GM21390 (cell line): Measurements from ENCODE around the gene XAGE3.
"Not testable (repeated sequence)": the region's sequence is repeated elsewhere in the genome, so short reads cannot be mapped to it uniquely, and the experiment has no call there.

Experiments used
- ATAC-seq: cut with Tn5 transposase; IDR thresholded peaks from one replicate; pipeline ENCODE4 v1.9.1; 2021; ENCODE audit not compliant: unreplicated experiment

Gene XAGE3, protein sequence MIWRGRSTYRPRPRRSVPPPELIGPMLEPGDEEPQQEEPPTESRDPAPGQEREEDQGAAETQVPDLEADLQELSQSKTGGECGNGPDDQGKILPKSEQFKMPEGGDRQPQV

DNA sequence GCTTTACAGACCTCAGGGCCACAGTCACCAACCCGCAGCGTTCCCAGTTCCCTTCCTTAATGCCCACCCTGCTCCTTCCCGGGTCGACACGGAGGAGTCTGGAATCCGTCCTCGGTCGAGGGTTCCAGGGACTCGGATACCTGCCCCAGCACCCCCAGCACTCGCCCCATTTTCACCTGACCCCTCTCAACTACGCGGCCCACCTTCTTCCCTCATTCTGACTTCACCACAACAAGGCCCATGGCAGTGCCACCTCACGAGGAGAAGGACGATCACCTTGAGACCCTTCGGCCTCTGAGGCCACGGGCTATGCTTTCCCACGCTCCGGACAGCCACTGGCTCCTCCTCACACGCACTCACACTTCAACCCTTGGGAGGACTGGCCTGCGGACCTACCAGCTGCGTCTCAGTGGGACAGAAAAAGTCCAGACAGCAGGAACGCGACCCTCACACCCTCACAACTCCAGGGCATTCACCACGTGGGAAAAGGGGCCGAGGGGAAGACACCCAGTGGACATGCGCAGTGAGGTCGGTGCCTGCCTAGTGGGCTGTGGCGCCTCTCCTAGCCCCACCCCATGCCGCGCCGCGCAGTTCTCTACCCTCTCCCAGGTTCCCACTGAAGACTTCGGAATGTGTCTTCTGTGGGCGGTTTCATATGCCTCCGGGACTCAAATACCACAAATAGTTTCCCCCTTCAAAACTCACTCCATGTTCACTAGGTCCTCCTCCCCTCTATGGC lies at the start of gene XAGE3:
TSS of gene XAGE3 (minus strand) at position 474 of the 739 bp plus-strand sequence. CDS start 950 bp downstream, outside the sequence.
- ATAC-seq: no peak

DNA sequence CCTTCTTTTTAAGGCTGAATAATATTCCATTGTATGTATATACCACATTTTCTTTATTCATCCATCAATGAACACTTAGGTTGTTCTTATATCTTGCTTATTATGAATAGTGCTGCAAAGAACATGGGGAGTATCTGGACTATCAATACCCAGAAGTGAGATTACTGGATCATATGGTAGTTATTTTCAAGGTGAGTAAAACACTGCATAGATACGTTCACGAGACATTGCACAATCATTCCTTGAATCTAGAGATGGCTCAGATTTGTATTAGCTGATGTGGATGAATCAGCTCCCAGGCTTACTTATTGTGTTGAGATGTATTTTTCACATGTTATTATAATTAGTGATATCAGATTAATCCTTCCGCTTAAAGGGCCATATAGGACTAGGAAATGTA lies 46.8 kb upstream of the XAGE3 start:
- not testable (repeated sequence) for ATAC-seq

DNA sequence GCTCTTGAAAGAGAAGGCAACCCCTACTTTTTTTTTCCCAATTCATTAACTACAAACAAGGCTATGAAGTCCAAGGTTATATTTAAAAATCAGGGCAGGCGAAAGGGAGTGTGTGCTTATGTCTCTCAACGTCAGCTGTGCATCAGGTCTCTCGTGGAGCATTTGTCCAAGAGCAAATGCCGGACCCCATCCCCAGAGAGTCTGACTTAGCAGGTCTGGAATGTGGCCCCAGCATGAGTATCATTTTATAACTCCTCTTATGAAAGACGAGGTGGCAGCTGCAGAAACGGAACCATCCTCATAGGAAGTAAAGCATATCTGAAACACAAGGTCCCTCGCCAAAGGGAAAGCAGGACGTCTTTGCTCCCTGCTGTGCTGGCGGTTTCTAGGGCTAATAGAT lies 45.8 kb upstream of the XAGE3 start:
- not testable (repeated sequence) for ATAC-seq

DNA sequence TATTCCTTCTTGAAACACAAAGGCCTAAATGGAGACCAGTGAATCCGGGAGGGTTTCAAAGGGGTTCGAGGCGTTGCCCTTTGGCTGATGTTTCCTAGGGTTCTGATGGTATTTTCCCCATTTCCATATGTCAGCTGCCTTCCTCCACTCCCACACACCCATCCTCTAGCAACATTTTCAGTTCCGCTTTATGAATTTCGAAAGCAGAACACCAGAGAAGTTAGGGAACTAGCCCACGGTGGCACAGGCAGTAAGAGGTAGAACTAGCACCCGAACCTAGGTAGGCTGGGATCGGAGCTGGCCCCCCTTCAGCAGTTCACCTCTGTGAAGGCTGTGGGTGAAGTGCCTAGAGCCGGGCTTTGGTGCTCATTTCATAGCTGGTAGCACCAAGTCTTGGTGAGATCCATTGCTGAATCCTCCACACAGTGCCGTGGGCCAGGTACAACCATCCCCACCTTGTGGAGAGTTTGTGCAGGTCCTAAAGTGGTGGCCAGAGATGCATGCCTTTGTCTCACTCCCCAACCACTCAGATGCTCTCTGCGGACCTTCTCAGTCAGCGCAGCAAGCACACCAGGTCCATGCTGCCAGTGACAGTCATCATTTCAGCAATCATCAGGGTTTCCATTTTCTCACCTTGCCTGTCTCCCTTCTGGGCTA lies 41.6 kb upstream of the XAGE3 start:
- ATAC-seq: not testable (repeated sequence)

DNA sequence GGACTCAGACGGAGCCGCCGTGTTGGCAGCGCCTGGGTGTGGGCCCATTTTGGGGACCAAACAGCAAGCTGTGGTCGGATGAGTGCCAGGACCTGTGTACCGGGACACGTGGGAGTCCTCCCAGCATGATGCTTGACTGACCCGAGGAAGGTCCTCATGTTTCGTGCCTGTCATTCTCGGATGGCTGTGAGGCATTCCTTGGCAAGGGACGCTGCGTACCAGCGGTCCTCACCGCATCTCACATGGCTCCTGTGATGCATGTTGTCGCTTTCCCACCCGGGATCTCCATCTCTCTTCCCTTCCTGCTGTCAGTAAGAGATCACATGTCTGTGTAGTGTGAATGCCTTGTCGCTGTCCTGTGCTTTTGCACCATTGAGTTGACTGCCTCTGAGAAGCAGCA lies 40.0 kb upstream of the XAGE3 start:
- not testable (repeated sequence) for ATAC-seq

- ATAC-seq: not testable (repeated sequence)
These were observed 39.3 kb upstream of the XAGE3 start for GRCh38 chrX:52907137-52907536.

- ATAC-seq: not testable (repeated sequence)
These were observed 38.2 kb upstream of the XAGE3 start for GRCh38 chrX:52906072-52906471.

DNA sequence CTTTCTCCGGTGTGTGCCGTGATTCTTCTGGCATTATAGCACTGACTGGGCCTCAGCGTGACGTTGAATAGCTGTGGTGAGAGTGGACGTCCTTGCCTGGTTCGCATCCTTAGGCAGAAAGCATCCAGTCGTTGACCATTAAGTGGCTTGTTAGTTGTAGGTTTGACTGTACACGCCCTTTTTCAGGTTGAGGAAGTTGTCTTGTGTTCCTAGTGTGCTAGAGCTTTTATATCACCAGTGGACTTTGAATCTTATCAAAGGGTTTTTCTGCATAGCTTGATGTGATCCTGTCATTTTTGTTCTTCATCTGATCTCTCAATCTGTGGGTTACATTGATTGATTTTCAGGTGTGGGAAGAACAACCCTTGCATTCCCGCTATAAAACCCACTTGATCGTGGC lies 37.6 kb upstream of the XAGE3 start:
- not testable (repeated sequence) for ATAC-seq

GRCh38 chrX:52896855-52897709 lies 29.2 kb upstream of the XAGE3 start, which contains the start of gene FAM156B:
Gene FAM156B, plus strand, starts transcription at chrX:52897330. Its CDS starts 9,896 bp downstream, at chrX:52907226.
- ATAC-seq: peak; percentile 90

DNA sequence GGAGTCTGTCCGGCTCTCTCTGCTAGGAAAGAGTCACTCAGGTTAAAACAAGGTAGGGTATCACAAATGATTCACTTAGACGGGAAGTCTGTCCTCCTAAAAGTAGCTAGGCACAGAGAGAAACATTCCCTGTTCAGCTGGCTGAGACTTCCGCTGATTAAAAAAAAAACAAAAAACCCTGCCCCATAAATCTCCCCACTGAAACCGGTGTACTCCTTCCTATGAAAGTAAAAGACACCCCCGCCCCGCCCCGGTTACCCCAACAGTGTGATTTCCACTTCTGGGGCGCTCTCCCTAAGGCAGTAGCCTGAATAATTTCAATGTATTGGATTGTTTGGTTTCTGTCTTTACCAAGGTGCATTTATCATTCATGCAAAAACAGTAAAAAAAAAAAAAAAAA lies 28.6 kb upstream of the XAGE3 start:
- peak; percentile 30 for ATAC-seq

GRCh38 chrX:52888090-52888489 lies 20.2 kb upstream of the XAGE3 start:
- not testable (repeated sequence) for ATAC-seq

DNA sequence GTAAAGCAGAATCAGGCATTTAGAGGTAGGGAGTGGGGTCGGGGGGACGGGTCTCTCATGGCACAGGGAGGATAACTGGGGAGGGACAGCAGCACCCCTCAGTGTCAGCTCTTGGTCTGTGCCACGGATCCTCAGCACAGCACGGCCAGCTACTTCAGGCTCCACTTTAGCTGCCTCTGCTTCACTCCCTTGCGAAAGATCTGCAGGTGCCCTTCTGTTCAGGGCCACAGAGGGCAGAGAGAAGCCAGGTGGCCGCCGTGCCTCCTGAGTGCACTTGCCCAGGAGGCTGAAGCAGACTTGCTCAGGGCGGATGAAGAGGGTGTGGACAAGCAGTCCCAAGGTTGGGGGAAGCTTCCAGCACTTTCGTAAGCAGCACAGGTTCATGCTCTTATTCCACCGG lies 19.6 kb upstream of the XAGE3 start:
- ATAC-seq: not testable (repeated sequence)

DNA sequence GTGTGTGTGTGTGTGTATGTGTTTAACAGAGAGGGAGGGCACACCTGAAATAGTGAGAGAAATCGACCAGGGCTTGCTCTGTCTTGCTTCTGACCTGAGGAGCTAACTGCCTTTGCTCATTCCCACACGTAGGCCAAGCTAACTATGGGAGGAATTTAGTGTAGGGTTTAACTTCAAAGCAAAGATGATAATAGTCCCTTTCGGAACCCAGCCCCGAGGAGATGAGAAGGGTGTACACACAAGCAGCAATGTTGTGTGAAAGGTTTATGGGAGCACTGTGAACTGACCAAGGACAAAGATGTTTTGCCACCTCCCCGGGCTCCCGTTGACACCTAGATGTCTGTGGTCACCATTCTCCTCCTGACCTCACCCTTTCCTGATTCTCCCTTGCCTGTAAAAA lies 8.5 kb upstream of the XAGE3 start:
- ATAC-seq: not testable (repeated sequence)

GRCh38 chrX:52875436-52875835 lies 7.6 kb upstream of the XAGE3 start:
- ATAC-seq: not testable (repeated sequence)

GRCh38 chrX:52874661-52875060 lies 6.8 kb upstream of the XAGE3 start:
- ATAC-seq: no peak

DNA sequence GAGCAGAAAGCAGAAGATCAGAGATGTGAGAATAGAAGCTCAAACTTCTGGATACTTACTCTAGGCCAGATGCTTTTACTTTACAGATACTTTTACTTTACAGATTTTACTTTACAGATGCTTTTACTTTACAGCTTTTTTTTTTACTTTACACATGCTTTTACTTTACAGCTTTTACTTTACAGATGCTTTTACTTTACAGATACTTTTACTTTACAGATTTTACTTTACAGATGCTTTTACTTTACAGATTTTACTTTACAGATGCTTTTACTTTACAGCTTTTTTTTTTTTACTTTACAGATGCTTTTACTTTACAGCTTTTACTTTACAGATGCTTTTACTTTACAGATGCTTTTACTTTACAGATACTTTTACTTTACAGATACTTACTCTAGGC lies 5.9 kb upstream of the XAGE3 start:
- ATAC-seq: not testable (repeated sequence)

- ATAC-seq: no peak
These were observed 2.2 kb upstream of the XAGE3 start for GRCh38 chrX:52870046-52870445.

DNA sequence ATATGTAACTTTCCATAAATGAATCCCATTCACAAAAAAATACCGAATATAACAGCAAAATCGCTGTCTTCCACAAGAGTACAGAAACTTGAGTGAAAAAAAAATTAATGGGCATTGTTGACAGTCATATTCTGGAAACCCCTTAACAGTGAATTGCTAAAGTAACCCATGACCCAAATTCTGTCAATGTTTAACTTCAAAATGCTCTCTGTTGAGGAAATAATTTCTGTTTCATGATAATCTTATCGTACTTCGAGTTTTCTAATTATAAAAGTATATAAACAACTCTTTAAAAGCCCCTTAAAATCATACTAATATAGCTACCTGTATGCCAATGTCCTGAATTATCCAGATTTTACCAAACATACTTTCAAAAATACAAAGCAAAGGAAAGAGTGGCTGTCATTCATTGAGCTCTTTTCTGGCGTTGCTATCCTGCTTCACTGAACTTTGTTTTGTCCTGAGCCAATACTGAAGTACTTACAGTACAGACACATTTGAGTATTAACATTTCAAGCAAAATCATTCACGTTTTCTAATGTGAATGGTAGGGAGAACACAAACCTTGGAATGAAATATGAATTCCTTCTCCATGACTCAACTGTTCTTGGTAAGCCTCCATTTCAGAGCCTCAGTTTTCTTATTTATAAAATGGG lies 2.4 kb downstream of the XAGE3 start:
- no peak for ATAC-seq

- ATAC-seq: not testable (repeated sequence)
These were observed 10.8 kb downstream of the XAGE3 start for GRCh38 chrX:52856991-52857525.

DNA sequence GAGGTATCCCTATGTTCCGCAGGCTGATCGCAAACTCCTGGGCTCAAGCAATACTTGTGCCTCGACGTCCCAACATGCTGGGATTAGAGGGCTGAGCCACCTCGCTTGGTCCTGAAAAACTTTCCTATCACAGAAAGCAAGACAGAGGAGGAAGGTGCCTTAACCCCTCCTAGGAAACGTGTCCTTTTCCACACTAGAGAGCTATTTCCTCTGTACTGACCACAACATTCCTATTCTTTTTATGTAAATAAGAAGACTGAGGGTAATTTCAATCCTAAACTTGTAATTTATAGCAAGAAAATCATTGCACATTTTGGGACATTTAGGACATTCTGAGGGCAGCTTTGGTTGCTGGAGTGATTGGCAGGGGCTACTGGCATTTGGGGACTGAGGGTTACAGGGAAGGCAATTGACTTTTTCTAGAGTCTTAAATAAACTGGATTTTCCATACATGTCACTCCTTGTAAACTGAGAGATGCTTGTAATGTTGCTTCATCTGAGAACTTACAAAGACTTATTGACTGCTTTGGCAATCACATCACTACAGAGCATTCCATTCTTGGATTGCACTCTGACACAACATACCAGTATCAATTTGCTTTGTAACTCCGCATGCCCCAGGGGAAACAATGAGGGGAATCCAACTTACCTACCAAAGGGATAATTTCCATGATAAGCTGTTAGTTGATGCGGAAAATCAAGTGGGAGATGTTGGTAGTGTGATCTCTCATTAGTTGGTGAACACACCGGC lies 15.6 kb downstream of the XAGE3 start:
- ATAC-seq: no peak
